DOHH2 (cell line): ENCODE data around the gene HOXA9.

ENCODE experiments used
- EZH2phosphoT487 ChIP-seq: fragments of 200-600 bp; sonication (generic); IDR thresholded peaks from 2 replicates; pipeline ENCODE4 v1.6.1; 2017; ENCODE audit warnings: borderline replicate concordance, mild to moderate bottlenecking, antibody characterized with exemption, low read length, moderate library complexity, mixed read lengths
- TF ChIP-seq, protein P1 (sequence below): fragments of 200-600 bp; sonication (generic); IDR thresholded peaks from one replicate; pipeline ENCODE4 v1.5.1; 2014; ENCODE audit warnings: antibody characterized with exemption, mild to moderate bottlenecking, low read depth, low read length; ENCODE audit not compliant: poor library complexity, severe bottlenecking

DNA sequence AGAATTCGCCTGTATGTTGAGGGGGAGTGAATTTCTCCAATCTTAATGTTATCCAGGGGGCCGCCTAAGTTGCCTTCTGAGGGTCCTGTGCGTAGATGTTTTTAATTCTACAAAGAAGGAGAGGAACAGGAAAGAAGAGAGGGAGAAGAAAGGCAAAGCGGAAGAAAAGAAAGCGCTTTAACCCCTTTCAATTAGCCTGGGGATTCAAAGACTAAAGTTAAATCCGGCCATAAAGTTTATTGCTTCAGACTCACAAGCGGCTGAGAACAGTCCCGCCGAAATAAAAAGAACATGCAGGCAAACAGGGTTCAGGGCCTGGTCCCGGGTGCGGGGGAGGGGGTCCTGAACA lies 26.4 kb downstream of the HOXA9 start:
- TF ChIP-seq, protein P1, sequence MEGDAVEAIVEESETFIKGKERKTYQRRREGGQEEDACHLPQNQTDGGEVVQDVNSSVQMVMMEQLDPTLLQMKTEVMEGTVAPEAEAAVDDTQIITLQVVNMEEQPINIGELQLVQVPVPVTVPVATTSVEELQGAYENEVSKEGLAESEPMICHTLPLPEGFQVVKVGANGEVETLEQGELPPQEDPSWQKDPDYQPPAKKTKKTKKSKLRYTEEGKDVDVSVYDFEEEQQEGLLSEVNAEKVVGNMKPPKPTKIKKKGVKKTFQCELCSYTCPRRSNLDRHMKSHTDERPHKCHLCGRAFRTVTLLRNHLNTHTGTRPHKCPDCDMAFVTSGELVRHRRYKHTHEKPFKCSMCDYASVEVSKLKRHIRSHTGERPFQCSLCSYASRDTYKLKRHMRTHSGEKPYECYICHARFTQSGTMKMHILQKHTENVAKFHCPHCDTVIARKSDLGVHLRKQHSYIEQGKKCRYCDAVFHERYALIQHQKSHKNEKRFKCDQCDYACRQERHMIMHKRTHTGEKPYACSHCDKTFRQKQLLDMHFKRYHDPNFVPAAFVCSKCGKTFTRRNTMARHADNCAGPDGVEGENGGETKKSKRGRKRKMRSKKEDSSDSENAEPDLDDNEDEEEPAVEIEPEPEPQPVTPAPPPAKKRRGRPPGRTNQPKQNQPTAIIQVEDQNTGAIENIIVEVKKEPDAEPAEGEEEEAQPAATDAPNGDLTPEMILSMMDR: no peak
- TF ChIP-seq EZH2phosphoT487: no peak
